ENCODE results near the gene COL6A6. TPM values are rescaled to one million over a fixed set of nuclear protein-coding genes. Genes with fewer than 3 reads are reported as not detected.

COL6A6 gene
- total RNA-seq, 2 donors from 2014 or later, result 0.83 to 4.0 TPM

DNA sequence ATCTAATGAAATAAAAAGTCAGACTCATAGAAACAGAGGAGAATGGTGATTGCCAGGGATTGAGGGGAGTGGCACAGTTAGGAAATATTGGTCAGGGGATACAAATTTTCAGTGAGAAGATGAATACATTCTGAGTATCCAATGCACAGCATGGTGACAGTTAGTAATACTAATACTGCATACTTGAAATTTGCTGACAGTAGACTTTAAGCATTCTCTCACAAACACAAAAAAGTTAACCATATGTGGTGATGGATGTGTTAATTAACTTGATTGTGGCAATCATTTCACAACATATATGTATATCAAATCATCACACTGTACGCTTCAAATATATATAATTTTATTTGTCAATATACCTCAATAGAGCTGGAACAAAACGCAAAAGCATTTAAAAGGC, 9.2 kb upstream of the COL6A6 start:
- no peak overlapping the region for H3K4me3 ChIP-seq
- H3K36me3 ChIP-seq, result no peaks in the 10 kb centered on the region
- no peaks in the 10 kb centered on the region for H3K27me3 ChIP-seq
- no peaks in the 10 kb centered on the region for H3K9me3 ChIP-seq
- no peak overlapping the region for H3K27ac ChIP-seq
- H3K4me1 ChIP-seq, result no peaks in the 10 kb centered on the region
- TF ChIP-seq, protein P1, sequence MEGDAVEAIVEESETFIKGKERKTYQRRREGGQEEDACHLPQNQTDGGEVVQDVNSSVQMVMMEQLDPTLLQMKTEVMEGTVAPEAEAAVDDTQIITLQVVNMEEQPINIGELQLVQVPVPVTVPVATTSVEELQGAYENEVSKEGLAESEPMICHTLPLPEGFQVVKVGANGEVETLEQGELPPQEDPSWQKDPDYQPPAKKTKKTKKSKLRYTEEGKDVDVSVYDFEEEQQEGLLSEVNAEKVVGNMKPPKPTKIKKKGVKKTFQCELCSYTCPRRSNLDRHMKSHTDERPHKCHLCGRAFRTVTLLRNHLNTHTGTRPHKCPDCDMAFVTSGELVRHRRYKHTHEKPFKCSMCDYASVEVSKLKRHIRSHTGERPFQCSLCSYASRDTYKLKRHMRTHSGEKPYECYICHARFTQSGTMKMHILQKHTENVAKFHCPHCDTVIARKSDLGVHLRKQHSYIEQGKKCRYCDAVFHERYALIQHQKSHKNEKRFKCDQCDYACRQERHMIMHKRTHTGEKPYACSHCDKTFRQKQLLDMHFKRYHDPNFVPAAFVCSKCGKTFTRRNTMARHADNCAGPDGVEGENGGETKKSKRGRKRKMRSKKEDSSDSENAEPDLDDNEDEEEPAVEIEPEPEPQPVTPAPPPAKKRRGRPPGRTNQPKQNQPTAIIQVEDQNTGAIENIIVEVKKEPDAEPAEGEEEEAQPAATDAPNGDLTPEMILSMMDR (IDR thresholded peaks at IDR 0.05), result no peak
- DNase-seq (ENCODE audit: low spot score), result no peak

DNA sequence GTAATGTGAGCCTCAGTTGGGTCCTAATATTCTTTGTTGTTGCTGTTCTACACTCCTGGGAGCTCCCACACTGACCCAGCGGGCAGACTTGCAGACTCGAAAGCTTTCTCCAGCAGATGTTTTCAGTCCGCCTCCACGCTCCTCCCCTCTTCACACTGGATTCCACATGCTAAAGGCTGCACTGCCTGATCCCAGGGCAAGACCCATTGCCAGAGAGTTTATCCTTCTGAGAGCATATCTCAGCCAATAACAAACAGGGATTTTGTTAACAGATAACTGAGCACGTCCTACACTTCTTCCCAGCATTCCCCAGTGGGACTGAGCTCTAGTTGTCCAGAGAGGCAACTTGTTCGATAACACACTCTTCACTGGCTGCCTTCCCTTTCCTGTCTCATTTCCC, 8.0 kb upstream of the COL6A6 start:
- Histone ChIP-seq H3K4me1 (no peaks in the 10 kb centered on the region), H3K27me3 (no peaks in the 10 kb centered on the region), H3K4me3 (no peak overlapping the region), H3K9me3 (no peaks in the 10 kb centered on the region), H3K36me3 (no peaks in the 10 kb centered on the region), H3K27ac (no peak overlapping the region)
- TF ChIP-seq, protein P1 (IDR thresholded peaks at IDR 0.05), result no peak
- DNase-seq (ENCODE audit: low spot score), result peak; percentile 63

DNA sequence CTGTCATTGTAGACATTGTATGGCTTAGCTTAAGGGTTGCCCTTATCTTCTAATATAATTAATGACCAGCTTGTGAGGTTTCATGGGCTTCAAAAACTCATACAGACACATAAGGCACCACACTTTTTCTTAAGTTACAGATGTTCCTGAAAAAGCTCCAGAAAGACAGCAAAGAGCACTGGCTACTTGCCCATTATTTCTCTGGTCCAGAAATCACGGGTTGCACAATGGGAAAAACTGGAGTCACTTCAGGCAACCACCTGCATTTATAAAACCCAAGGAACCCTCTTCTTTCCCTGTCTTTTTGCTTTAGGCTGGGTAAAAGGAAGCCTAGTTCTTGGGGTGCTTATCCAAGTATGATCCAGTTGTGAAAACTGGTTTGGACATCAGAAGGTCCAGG, 2.3 kb upstream of the COL6A6 start:
- DNase-seq (ENCODE audit: low spot score), result no peak
- no peak overlapping the region for H3K4me3 ChIP-seq
- peaks cover 0 to 6% of the 10 kb centered on the region in 2 donors for H3K4me1 ChIP-seq
- TF ChIP-seq, protein P1 (IDR thresholded peaks at IDR 0.05), result no peak
- H3K36me3 ChIP-seq, result no peaks in the 10 kb centered on the region
- H3K27me3 ChIP-seq, result peaks cover 0 to 5% of the 10 kb centered on the region in 2 donors
- no peak overlapping the region for H3K27ac ChIP-seq
- no peaks in the 10 kb centered on the region for H3K9me3 ChIP-seq

DNA sequence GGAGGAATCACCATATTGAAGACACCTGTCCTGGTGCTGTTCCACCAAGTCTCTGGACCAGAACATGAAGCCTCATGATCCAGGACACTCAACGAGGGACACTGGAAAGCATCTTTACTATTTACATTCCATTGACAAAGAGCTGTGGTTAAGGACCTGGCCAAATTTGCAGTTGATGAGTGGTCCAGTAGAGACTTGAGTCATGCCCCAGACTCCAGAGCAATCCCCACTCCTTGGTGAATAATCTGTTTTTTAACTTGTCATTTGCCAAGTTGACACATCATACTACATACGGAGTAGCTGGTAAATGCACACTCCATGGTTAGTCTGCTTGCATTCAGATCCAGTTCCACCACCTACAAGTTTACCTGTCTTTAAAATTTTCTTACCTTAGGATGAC, 1.2 kb upstream of the COL6A6 start:
- no peaks in the 10 kb centered on the region for H3K36me3 ChIP-seq
- no peaks in the 10 kb centered on the region for H3K9me3 ChIP-seq
- TF ChIP-seq, protein P1 (IDR thresholded peaks at IDR 0.05), result no peak
- H3K27me3 ChIP-seq, result peaks cover 0 to 5% of the 10 kb centered on the region in 2 donors
- no peak for DNase-seq (ENCODE audit: low spot score)
- H3K27ac ChIP-seq, result no peak overlapping the region
- peaks cover 0 to 6% of the 10 kb centered on the region in 2 donors for H3K4me1 ChIP-seq
- no peak overlapping the region for H3K4me3 ChIP-seq

DNA sequence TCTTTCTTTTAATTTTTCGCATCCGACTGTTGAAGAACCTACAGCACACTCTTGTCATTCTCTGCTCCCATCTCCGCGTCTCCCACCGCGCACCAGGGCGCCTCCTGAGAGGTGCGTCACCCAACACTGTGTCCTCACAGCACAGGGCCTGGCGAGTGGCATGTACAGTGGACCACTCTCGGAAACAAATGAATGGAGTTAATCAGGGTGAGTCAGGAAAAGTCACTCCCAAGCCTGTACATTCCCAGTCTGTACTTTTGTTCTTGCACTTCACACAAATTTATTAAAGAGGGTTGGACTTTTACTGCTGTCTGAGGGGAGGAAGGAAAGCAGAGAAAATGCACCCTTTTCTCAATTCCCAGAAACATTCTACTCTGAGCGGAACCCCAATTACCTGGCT, 625 bp downstream of the COL6A6 start:
- peak overlapping the region; percentile 14 to 43 for H3K4me3 ChIP-seq

DNA sequence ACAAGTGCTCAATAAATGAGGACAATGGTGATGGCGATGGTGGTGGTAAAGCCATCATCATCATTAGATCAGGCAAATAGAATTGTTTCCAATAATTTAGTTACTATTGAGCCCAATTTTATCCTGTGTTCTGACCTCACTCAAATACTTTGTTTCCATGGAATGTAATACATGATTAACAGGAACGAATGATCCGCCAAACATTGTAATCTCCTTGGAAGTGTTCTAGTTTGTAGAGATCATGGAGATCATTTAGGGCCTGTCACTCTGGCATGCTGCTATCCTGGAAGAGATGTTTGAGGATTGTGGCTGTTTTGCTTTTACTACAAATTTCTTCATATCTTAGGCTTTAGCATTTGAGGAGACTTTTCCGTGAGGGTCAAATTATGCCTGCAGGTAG, 2.8 kb downstream of the COL6A6 start:
- H3K4me3 ChIP-seq, result no peak overlapping the region
- peaks cover 0 to 6% of the 10 kb centered on the region in 2 donors for H3K4me1 ChIP-seq
- DNase-seq (ENCODE audit: low spot score), result no peak
- H3K27ac ChIP-seq, result no peak overlapping the region
- no peaks in the 10 kb centered on the region for H3K36me3 ChIP-seq
- TF ChIP-seq, protein P1 (IDR thresholded peaks at IDR 0.05), result no peak
- H3K9me3 ChIP-seq, result no peaks in the 10 kb centered on the region
- peaks cover 0 to 5% of the 10 kb centered on the region in 2 donors for H3K27me3 ChIP-seq

More for the DNA sequence above, 625 bp downstream of the COL6A6 start:
- Histone ChIP-seq H3K36me3 (no peaks in the 10 kb centered on the region), H3K27ac (peak overlapping the region in 1 of 2 donors; percentile 10), H3K4me1 (peaks cover 0 to 6% of the 10 kb centered on the region in 2 donors), H3K9me3 (no peaks in the 10 kb centered on the region), H3K27me3 (peaks cover 0 to 5% of the 10 kb centered on the region in 2 donors)
- TF ChIP-seq, protein P1 (IDR thresholded peaks at IDR 0.05), result no peak
- DNase-seq (ENCODE audit: low spot score), result no peak
